ENCODE results near the gene BMP4. TPM values are rescaled to one million over a fixed set of nuclear protein-coding genes. Genes with fewer than 3 reads are reported as not detected.

Gene BMP4
- total RNA-seq, 1 donor from 2014 or later = 12.9 TPM

Small RNAs within 50 kb of the gene (microRNA-seq; reads per million reads assigned to microRNA genes)
- gene MIR5580 = not detected
